ENCODE measurements around the gene CBFA2T2. TPM values are rescaled to one million over a fixed set of nuclear protein-coding genes. Genes with fewer than 3 reads are reported as not detected.
"Not testable (repeated sequence)": the region's sequence is repeated elsewhere in the genome, so short reads cannot be mapped to it uniquely, and the experiment has no call there.

The CBFA2T2 gene
- total RNA-seq, 1 donor from 2014 or later = 52.3 TPM

DNA sequence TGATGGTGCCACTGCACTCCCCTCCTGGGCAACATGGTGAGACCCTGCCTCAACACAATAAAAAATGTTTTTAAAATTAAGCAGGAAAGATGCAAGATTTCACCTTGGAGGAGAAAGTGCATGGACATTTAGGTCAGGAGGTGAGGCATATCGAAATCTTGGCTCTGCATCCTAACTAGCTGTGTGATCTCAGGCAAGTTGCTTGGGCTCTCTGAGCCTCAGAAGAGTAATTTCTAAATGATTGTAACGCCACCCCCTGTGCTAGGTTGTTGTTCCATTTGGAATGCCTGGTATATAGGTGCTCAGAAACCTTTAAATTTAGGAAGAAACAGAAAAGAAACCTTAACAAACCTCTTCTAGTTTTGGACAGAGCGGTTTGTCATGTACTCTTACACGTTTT is 136.3 kb downstream of the CBFA2T2 start:
- Mint-ChIP-seq H3K9me3 (no peaks in the 10 kb centered on the region), H3K27me3 (no peaks in the 10 kb centered on the region), H3K27ac (no peak overlapping the region), H3K4me1 (ENCODE audit: unreplicated experiment) (no peaks in the 10 kb centered on the region), H3K4me3 (no peak overlapping the region), H3K36me3 (peaks cover 72% of the 10 kb centered on the region)
- TF ChIP-seq, protein P1, sequence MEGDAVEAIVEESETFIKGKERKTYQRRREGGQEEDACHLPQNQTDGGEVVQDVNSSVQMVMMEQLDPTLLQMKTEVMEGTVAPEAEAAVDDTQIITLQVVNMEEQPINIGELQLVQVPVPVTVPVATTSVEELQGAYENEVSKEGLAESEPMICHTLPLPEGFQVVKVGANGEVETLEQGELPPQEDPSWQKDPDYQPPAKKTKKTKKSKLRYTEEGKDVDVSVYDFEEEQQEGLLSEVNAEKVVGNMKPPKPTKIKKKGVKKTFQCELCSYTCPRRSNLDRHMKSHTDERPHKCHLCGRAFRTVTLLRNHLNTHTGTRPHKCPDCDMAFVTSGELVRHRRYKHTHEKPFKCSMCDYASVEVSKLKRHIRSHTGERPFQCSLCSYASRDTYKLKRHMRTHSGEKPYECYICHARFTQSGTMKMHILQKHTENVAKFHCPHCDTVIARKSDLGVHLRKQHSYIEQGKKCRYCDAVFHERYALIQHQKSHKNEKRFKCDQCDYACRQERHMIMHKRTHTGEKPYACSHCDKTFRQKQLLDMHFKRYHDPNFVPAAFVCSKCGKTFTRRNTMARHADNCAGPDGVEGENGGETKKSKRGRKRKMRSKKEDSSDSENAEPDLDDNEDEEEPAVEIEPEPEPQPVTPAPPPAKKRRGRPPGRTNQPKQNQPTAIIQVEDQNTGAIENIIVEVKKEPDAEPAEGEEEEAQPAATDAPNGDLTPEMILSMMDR (conservative IDR thresholded peaks at IDR 0.05) = no peak
- DNase-seq (ENCODE audit: extremely low spot score, unreplicated experiment) = no peak

DNA sequence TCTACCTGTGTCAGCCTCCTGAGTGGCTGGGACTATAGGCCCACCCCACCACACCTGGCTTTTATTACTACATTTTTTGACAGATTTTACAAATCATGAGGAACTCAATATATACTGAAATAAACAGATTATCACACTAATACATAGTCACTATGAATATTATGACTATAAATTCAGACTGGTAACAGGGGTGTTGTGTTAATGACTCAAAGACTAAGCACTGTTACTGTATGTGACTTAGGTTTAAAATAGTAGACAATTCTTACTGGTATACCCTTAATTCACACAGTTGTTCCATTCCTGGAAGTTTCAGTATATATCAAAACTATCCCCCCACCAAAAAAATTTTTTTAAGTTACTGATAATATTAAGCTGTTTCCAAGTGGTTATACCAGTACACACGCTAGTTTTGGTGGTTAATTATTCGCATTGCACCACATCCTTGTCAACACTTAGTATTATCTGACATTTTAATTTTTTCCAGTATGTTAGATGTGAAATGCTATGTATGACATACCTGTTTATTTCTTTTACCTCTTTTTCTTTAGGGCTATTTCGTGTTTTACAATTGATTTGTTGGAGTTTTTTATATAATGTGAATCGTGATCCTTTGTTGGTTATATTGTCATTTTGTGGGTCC is 137.8 kb downstream of the CBFA2T2 start:
- H3K4me3 Mint-ChIP-seq = no peak overlapping the region
- peaks cover 70% of the 10 kb centered on the region for H3K36me3 Mint-ChIP-seq
- H3K27ac Mint-ChIP-seq = no peak overlapping the region
- H3K9me3 Mint-ChIP-seq = no peaks in the 10 kb centered on the region
- TF ChIP-seq, protein P1 (conservative IDR thresholded peaks at IDR 0.05) = no peak
- no peak for DNase-seq (ENCODE audit: extremely low spot score, unreplicated experiment)
- H3K27me3 Mint-ChIP-seq = no peaks in the 10 kb centered on the region
- no peaks in the 10 kb centered on the region for H3K4me1 Mint-ChIP-seq (ENCODE audit: unreplicated experiment)

DNA sequence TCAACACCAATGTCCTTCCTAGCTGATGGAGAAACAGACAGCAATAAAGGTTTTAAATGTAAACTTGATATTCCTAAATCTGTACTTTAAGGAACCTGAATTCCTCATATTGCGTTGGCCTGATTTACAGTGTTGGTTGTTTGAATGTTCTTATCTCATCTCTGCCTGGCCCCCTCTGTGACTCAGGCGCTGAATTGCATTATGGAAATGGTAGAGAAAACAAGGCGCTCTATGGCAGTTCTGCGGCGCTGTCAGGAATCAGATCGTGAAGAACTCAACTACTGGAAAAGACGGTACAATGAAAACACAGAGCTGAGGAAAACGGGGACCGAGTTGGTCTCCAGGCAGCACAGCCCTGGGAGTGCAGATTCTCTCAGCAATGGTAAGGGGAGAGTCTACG is 139.6 kb downstream of the CBFA2T2 start:
- H3K4me1 Mint-ChIP-seq (ENCODE audit: unreplicated experiment) = no peaks in the 10 kb centered on the region
- H3K9me3 Mint-ChIP-seq = no peaks in the 10 kb centered on the region
- no peak overlapping the region for H3K27ac Mint-ChIP-seq
- DNase-seq (ENCODE audit: extremely low spot score, unreplicated experiment) = no peak
- peaks cover 66% of the 10 kb centered on the region for H3K36me3 Mint-ChIP-seq
- TF ChIP-seq, protein P1 (conservative IDR thresholded peaks at IDR 0.05) = no peak
- no peak overlapping the region for H3K4me3 Mint-ChIP-seq
- no peaks in the 10 kb centered on the region for H3K27me3 Mint-ChIP-seq

DNA sequence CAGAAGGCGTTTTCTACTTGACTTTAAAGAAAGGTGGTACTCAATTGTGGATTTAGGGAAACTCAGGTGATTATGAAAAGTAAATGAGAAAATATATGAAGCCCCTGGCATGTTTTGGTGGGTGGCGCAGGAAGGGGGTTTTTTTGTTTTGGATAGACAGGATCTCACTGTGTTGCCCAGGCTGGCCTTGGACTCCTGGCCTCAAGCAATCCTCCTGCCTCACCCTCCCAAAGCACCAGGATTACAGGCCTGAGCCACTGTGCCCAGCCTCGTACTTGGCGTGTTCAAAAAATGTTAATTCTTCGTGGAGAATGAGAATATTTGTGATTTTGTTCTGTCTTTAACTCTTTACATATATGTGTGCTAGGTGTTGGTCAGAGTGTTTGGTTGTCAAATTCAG is 140.1 kb downstream of the CBFA2T2 start:
- no peaks in the 10 kb centered on the region for H3K27me3 Mint-ChIP-seq
- no peak for DNase-seq (ENCODE audit: extremely low spot score, unreplicated experiment)
- no peak overlapping the region for H3K4me3 Mint-ChIP-seq
- H3K9me3 Mint-ChIP-seq = no peaks in the 10 kb centered on the region
- no peaks in the 10 kb centered on the region for H3K4me1 Mint-ChIP-seq (ENCODE audit: unreplicated experiment)
- no peak overlapping the region for H3K27ac Mint-ChIP-seq
- peaks cover 65% of the 10 kb centered on the region for H3K36me3 Mint-ChIP-seq
- TF ChIP-seq, protein P1 (conservative IDR thresholded peaks at IDR 0.05) = no peak

DNA sequence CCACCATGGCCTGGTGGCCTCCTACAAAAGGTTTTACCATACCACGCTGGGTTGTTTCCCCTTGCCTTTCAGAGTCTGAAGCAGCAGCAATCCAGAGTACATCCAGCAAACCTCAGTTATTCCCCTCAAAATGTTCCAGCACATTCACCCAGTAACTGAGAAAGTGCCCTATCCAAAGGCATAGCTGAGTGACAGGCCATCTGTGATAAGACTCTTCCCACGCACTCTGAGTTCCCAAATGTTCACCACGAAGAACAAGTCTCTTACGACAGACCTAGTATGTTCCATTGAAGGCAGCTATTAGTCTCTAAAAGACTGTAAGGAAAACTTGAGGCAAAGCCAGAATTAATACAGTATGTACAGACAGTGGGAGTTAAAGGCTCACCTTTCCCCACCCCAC is 140.6 kb downstream of the CBFA2T2 start:
- Mint-ChIP-seq H3K4me3 (no peak overlapping the region), H3K27ac (no peak overlapping the region), H3K27me3 (no peaks in the 10 kb centered on the region), H3K9me3 (no peaks in the 10 kb centered on the region), H3K4me1 (ENCODE audit: unreplicated experiment) (no peaks in the 10 kb centered on the region), H3K36me3 (peaks cover 60% of the 10 kb centered on the region)
- TF ChIP-seq, protein P1 (conservative IDR thresholded peaks at IDR 0.05) = no peak
- DNase-seq (ENCODE audit: extremely low spot score, unreplicated experiment) = no peak

DNA sequence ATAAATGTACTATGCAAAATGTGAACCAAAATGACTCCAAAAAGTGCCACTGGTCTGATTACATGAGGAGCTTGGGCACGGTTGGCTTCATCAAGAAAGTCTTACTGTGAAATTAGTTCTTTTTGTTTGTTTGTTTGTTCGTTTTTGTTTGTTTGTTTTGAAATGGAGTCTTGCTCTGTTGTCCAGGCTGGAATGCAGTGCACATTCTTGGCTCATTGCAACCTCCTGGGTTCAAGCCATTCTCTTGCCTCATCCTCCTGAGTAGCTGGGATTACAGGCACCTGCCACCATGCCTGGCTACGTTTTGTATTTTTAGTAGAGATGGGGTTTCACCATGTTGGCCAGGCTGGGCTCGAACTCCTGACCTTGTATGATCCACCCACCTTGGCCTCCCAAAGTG is 142.0 kb downstream of the CBFA2T2 start:
- H3K9me3 Mint-ChIP-seq; H3K27me3 Mint-ChIP-seq; DNase-seq (ENCODE audit: extremely low spot score, unreplicated experiment); H3K27ac Mint-ChIP-seq; H3K4me3 Mint-ChIP-seq; H3K4me1 Mint-ChIP-seq (ENCODE audit: unreplicated experiment): not testable (repeated sequence)
- H3K36me3 Mint-ChIP-seq = peaks cover 50% of the 10 kb centered on the region
